CD4-positive, alpha-beta T cell treated with Interleukin-6 for 4 hours (primary cell): Measurements from ENCODE around the gene SMG5.
"Not testable (repeated sequence)": the region's sequence is repeated elsewhere in the genome, so short reads cannot be mapped to it uniquely, and the experiment has no call there.

ENCODE experiments used
- DNase-seq: peaks from one replicate; pipeline ENCODE4 v3.0.0-alpha.2; 2020; ENCODE audit warnings: mixed read lengths

Gene SMG5

GRCh38 chr1:156241311-156241811 lies 41.3 kb downstream of the SMG5 start:
- no peak for DNase-seq

- DNase-seq = no peak
Measured at GRCh38 chr1:156238248-156238647, 44.4 kb downstream of the SMG5 start.

- no peak for DNase-seq
Measured at GRCh38 chr1:156236164-156236563, 46.5 kb downstream of the SMG5 start.

- DNase-seq = no peak
Measured at GRCh38 chr1:156233426-156234127, 49.0 kb downstream of the SMG5 start.

- DNase-seq = no peak
Measured at GRCh38 chr1:156232201-156232894, 50.3 kb downstream of the SMG5 start.

GRCh38 chr1:156230473-156230837 lies 52.2 kb downstream of the SMG5 start:
- DNase-seq = no peak

- DNase-seq = no peak
Measured at GRCh38 chr1:156229809-156230472, 52.7 kb downstream of the SMG5 start.

- DNase-seq = no peak
Measured at GRCh38 chr1:156228501-156228900, 54.1 kb downstream of the SMG5 start.

- no peak for DNase-seq
Measured at GRCh38 chr1:156226782-156227181, 55.8 kb downstream of the SMG5 start.

GRCh38 chr1:156226116-156226538 lies 56.5 kb downstream of the SMG5 start:
- no peak for DNase-seq

GRCh38 chr1:156225677-156226014 lies 57.0 kb downstream of the SMG5 start:
- no peak for DNase-seq

GRCh38 chr1:156221986-156222692 lies 60.5 kb downstream of the SMG5 start:
- no peak for DNase-seq

- no peak for DNase-seq
Measured at GRCh38 chr1:156220226-156220625, 62.4 kb downstream of the SMG5 start.

- DNase-seq = peak; percentile 55
Measured at GRCh38 chr1:156217871-156218270, 64.8 kb downstream of the SMG5 start.

- not testable (repeated sequence) for DNase-seq
Measured at GRCh38 chr1:156216361-156217086, 66.1 kb downstream of the SMG5 start.

- peak; percentile 21 for DNase-seq
Measured at GRCh38 chr1:156214024-156214748, 68.4 kb downstream of the SMG5 start.

- DNase-seq = no peak
Measured at GRCh38 chr1:156213644-156213966, 69.0 kb downstream of the SMG5 start.

GRCh38 chr1:156212833-156213643 lies 69.6 kb downstream of the SMG5 start, which contains the start of gene PMF1:
Gene PMF1 (plus strand): TSS chr1:156213007. CDS start chr1:156213016, 9 bp downstream.
- peak; percentile 96 for DNase-seq

- no peak for DNase-seq
Measured at GRCh38 chr1:156212130-156212529, 70.5 kb downstream of the SMG5 start.

- no peak for DNase-seq
Measured at GRCh38 chr1:156211243-156211642, 71.4 kb downstream of the SMG5 start.

GRCh38 chr1:156204686-156205085 lies 77.9 kb downstream of the SMG5 start:
- DNase-seq = no peak
